Activated gamma-delta T cell (primary cell): ENCODE results near the gene ALDH1A3.

Source experiments
- DNase-seq: peaks from one replicate; lab custom pipeline; 2025; lab: John Stamatoyannopoulos, UW

The ALDH1A3 gene

GRCh38 chr15:100925480-100925879 lies 45.8 kb downstream of the ALDH1A3 start:
- DNase-seq: no peak

- no peak for DNase-seq
These were observed 46.6 kb downstream of the ALDH1A3 start for GRCh38 chr15:100926258-100926657.

- no peak for DNase-seq
These were observed 47.5 kb downstream of the ALDH1A3 start for GRCh38 chr15:100926971-100927756.

GRCh38 chr15:100928632-100929280 lies 49.1 kb downstream of the ALDH1A3 start:
- DNase-seq: no peak

- no peak for DNase-seq
These were observed 50.0 kb downstream of the ALDH1A3 start for GRCh38 chr15:100929641-100930042.

GRCh38 chr15:100930306-100930848 lies 50.7 kb downstream of the ALDH1A3 start:
- DNase-seq: no peak

GRCh38 chr15:100931143-100931890 lies 51.7 kb downstream of the ALDH1A3 start:
- DNase-seq: no peak

- no peak for DNase-seq
These were observed 53.2 kb downstream of the ALDH1A3 start for GRCh38 chr15:100932676-100933348.

- no peak for DNase-seq
These were observed 54.5 kb downstream of the ALDH1A3 start for GRCh38 chr15:100934166-100934565.

GRCh38 chr15:100934726-100935125 lies 55.1 kb downstream of the ALDH1A3 start:
- no peak for DNase-seq

- no peak for DNase-seq
These were observed 57.5 kb downstream of the ALDH1A3 start for GRCh38 chr15:100937171-100937570.

GRCh38 chr15:100939791-100940190 lies 60.2 kb downstream of the ALDH1A3 start:
- DNase-seq: no peak

GRCh38 chr15:100940767-100941379 lies 61.2 kb downstream of the ALDH1A3 start:
- no peak for DNase-seq

GRCh38 chr15:100941536-100941935 lies 61.9 kb downstream of the ALDH1A3 start:
- DNase-seq: no peak

- DNase-seq: no peak
These were observed 63.2 kb downstream of the ALDH1A3 start for GRCh38 chr15:100942656-100943425.

GRCh38 chr15:100944244-100944895 lies 64.7 kb downstream of the ALDH1A3 start:
- DNase-seq: no peak

- no peak for DNase-seq
These were observed 65.4 kb downstream of the ALDH1A3 start for GRCh38 chr15:100944986-100945385.

GRCh38 chr15:100947760-100948429 lies 68.3 kb downstream of the ALDH1A3 start:
- no peak for DNase-seq

- DNase-seq: no peak
These were observed 68.8 kb downstream of the ALDH1A3 start for GRCh38 chr15:100948430-100948762.

GRCh38 chr15:100949691-100950090 lies 70.1 kb downstream of the ALDH1A3 start:
- DNase-seq: no peak
